ENCODE data around the gene RAB2B. TPM values are rescaled to one million over a fixed set of nuclear protein-coding genes. Genes with fewer than 3 reads are reported as not detected.

RAB2B gene
- total RNA-seq, 1 donor from 2014 or later: 54.2 TPM

DNA sequence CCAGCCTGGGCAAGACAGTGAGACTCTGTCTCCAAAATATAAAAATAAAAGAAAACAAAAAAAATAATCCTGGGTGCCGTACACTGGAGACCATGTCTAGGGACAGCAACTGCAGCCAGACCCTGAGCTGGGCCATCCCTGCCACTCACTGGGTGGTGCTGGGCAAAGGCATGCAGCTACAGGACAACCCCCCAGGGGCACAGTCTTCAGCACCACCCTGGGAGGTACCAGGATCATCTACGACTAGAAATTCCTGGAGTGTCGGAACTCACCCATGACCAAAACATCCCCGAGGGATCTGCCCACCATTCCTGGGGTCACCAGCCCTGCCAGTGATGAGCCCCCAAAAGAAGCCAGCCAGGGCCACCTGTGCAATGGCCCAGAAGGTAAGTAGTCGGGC is 57.2 kb downstream of the RAB2B start:
- H3F3A ChIP-seq (ENCODE audit: low read depth): no peaks in the 10 kb centered on the region
- H3K79me2 ChIP-seq (ENCODE audit: low read depth): peaks cover 6% of the 10 kb centered on the region
- H3K27me3 ChIP-seq: no peaks in the 10 kb centered on the region
- no peaks in the 10 kb centered on the region for H3K4me1 ChIP-seq
- H3K9me3 Mint-ChIP-seq: no peaks in the 10 kb centered on the region
- H2AFZ ChIP-seq (replicated peaks): no peak overlapping the region
- peaks cover 33% of the 10 kb centered on the region for H3K36me3 Mint-ChIP-seq
- no peak overlapping the region for H3K4me3 ChIP-seq
- H3K27ac Mint-ChIP-seq: no peak overlapping the region
- no peak for DNase-seq (ENCODE audit: low spot score)
- peaks cover 26% of the 10 kb centered on the region for H3K36me3 ChIP-seq
- H3K27me3 Mint-ChIP-seq (ENCODE audit: insufficient read depth, low read depth): peaks cover 3% of the 10 kb centered on the region
- no peak overlapping the region for H3K27ac ChIP-seq
- H3K9me3 ChIP-seq (ENCODE audit: low read depth): no peaks in the 10 kb centered on the region
- H3K9ac ChIP-seq: no peak overlapping the region
- no peaks in the 10 kb centered on the region for H4K20me1 ChIP-seq (ENCODE audit: low read depth)
- no peaks in the 10 kb centered on the region for H3K4me1 Mint-ChIP-seq
- TF ChIP-seq EZH2phosphoT487 (IDR thresholded peaks at IDR 0.05): no peak
- TF ChIP-seq EZH2 (IDR thresholded peaks at IDR 0.05): no peak
- H3K4me3 Mint-ChIP-seq: no peak overlapping the region
- H3K4me2 ChIP-seq: no peak overlapping the region

- Mint-ChIP-seq H3K27ac (no peak overlapping the region), H3K27me3 (ENCODE audit: insufficient read depth, low read depth) (peaks cover 3% of the 10 kb centered on the region), H3K36me3 (peaks cover 42% of the 10 kb centered on the region), H3K9me3 (no peaks in the 10 kb centered on the region), H3K4me1 (no peaks in the 10 kb centered on the region), H3K4me3 (no peak overlapping the region)
- H3F3A ChIP-seq (ENCODE audit: low read depth): peaks cover 11% of the 10 kb centered on the region
- no peaks in the 10 kb centered on the region for H3K27me3 ChIP-seq
- H3K36me3 ChIP-seq: peaks cover 19% of the 10 kb centered on the region
- no peak overlapping the region for H3K27ac ChIP-seq
- H3K4me2 ChIP-seq: no peak overlapping the region
- no peaks in the 10 kb centered on the region for H3K9me3 ChIP-seq (ENCODE audit: low read depth)
- no peak for DNase-seq (ENCODE audit: low spot score)
- H3K4me3 ChIP-seq: no peak overlapping the region
- no peaks in the 10 kb centered on the region for H4K20me1 ChIP-seq (ENCODE audit: low read depth)
- no peaks in the 10 kb centered on the region for H3K79me2 ChIP-seq (ENCODE audit: low read depth)
- TF ChIP-seq CTCF (IDR thresholded peaks at IDR 0.05): no peak
- no peak overlapping the region for H3K9ac ChIP-seq
- no peak overlapping the region for H2AFZ ChIP-seq (replicated peaks)
- no peaks in the 10 kb centered on the region for H3K4me1 ChIP-seq
These were observed 61.4 kb downstream of the RAB2B start for GRCh38 chr14:21415329-21415728.

DNA sequence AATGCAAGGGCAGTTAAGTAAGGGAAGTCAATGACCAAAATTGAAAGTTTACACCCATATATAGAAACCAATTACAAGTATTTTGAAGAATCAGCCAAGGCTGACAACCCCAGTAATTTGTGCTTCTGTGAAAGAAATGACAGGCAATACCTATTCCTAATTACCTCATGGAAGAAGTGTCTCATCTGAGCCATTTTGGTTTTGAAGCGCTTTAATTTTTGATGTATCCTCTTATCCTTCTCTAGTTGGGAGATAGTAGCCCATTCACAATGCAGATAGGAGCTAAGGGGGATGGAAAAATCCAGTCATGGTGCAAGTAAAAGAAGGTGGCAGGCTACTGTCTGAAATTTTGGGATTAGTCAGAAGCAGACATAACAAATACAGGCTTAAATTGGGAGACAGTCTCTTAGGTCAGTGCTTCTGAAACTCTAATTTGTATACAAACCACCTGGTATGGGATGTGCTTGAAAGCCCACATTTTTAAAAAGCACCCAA is 62.6 kb downstream of the RAB2B start:
- H3K9ac ChIP-seq: no peak overlapping the region
- H3K9me3 ChIP-seq (ENCODE audit: low read depth): no peaks in the 10 kb centered on the region
- H3K27me3 ChIP-seq: no peaks in the 10 kb centered on the region
- no peak overlapping the region for H3K4me3 ChIP-seq
- peaks cover 30% of the 10 kb centered on the region for H3K36me3 ChIP-seq
- H3K9me3 Mint-ChIP-seq: no peaks in the 10 kb centered on the region
- peaks cover 1% of the 10 kb centered on the region for H3K27me3 Mint-ChIP-seq (ENCODE audit: insufficient read depth, low read depth)
- H3F3A ChIP-seq (ENCODE audit: low read depth): peaks cover 11% of the 10 kb centered on the region
- H3K27ac Mint-ChIP-seq: no peak overlapping the region
- no peaks in the 10 kb centered on the region for H3K79me2 ChIP-seq (ENCODE audit: low read depth)
- no peak for TF ChIP-seq EZH2phosphoT487 (IDR thresholded peaks at IDR 0.05)
- TF ChIP-seq CTCF (IDR thresholded peaks at IDR 0.05): no peak
- TF ChIP-seq EZH2 (IDR thresholded peaks at IDR 0.05): no peak
- no peaks in the 10 kb centered on the region for H4K20me1 ChIP-seq (ENCODE audit: low read depth)
- no peak overlapping the region for H3K4me2 ChIP-seq
- peaks cover 42% of the 10 kb centered on the region for H3K36me3 Mint-ChIP-seq
- H3K4me3 Mint-ChIP-seq: no peak overlapping the region
- no peaks in the 10 kb centered on the region for H3K4me1 Mint-ChIP-seq
- no peak overlapping the region for H3K27ac ChIP-seq
- H3K4me1 ChIP-seq: no peaks in the 10 kb centered on the region
- no peak for DNase-seq (ENCODE audit: low spot score)
- no peak overlapping the region for H2AFZ ChIP-seq (replicated peaks)

Small RNAs within 50 kb of the gene (small RNA-seq; reads per million reads assigned to genes)
- not detected for gene RN7SL650P

Other genes starting within 250 kb of the RAB2B start
- gene HNRNPC, start 207.5 kb downstream of the RAB2B start, total RNA-seq (ENCODE audit: low replicate concordance): 1,681 and 1,872 TPM in 2 replicates
- gene RPGRIP1, start 196.9 kb downstream of the RAB2B start, total RNA-seq (ENCODE audit: low replicate concordance): 0.47 and 3.4 TPM in 2 replicates
- 195 and 198 TPM in 2 replicates for gene SUPT16H, start 92.9 kb downstream of the RAB2B start, total RNA-seq (ENCODE audit: low replicate concordance)
- gene CHD8, start 20.8 kb downstream of the RAB2B start, total RNA-seq (ENCODE audit: low replicate concordance): 72.5 and 81.1 TPM in 2 replicates
- gene TOX4, start 236 bp upstream of the RAB2B start, total RNA-seq (ENCODE audit: low replicate concordance): 34.2 and 35.7 TPM in 2 replicates
- gene METTL3, start 34.4 kb upstream of the RAB2B start, total RNA-seq (ENCODE audit: low replicate concordance): 99.5 and 108 TPM in 2 replicates
- gene SALL2, start 49.4 kb upstream of the RAB2B start, total RNA-seq (ENCODE audit: low replicate concordance): 263 and 394 TPM in 2 replicates
- not detected in 2 replicates for gene OR10G3, start 103.1 kb upstream of the RAB2B start, total RNA-seq (ENCODE audit: low replicate concordance)
- not detected in 2 replicates for gene OR10G2, start 158.0 kb upstream of the RAB2B start, total RNA-seq (ENCODE audit: low replicate concordance)
- gene OR4E2, start 176.9 kb upstream of the RAB2B start, total RNA-seq (ENCODE audit: low replicate concordance): not detected in 2 replicates
- gene OR4E1, start 196.9 kb upstream of the RAB2B start, total RNA-seq (ENCODE audit: low replicate concordance): not detected in 2 replicates

All from neural progenitor cell (in vitro differentiated cells).